GM18861 (cell line): Measurements from ENCODE around the gene DPCD.
A peak's percentile ranks its signal among the peaks of the same experiment; 100 is the strongest.

Experiments
- ATAC-seq: cut with Tn5 transposase; IDR thresholded peaks from one replicate; pipeline ENCODE4 v1.9.1; 2021; ENCODE audit not compliant: unreplicated experiment

The DPCD gene

DNA sequence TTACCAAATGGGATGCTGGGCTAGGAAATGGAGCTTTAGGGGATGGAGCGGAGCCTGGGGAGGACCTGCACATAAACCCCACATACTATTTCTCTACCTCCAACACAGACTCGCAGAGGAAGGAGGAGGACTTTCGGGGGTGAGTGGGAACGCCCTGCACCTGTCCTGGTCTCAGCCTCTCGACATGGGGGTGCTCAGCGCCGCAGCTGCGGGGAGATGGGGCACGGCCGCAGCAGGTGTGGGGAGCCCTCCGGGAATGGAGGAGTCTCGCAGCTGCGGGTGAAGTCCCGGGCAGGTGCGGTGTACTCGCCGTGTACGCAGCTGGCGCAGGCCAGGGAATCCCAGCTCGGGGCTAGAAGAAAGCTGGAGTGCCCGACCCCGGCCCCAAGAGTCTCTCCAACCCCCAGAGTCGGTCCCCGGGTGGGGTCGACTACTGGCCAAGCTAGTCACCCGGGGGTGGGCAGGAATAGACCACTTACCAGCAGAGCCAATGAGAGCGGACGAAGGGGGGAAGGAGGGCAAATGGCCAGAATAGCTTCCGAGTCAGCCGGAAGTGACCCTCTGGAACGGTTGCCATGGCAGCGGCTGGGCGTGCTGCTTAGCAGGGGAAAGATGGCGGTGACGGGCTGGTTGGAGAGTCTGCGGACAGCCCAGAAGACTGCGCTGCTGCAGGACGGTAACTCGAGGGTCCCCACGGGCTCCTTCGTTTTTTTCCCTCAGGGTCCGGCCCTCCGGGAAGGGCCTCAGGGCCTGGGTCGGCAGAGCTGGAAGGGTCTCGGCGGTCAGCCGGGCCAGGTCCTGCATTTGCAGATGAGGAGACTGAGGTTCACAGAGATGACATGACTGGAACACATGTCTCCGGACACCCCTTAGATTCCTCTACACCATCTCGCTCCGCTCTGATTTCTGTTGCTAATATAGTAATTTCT lies at the start of gene DPCD, which contains the start of gene POLL:
Gene DPCD, plus strand, starts transcription at position 597 of the 929 bp plus-strand sequence. Its CDS starts 16 bp downstream, at position 613.
Gene POLL, minus strand, starts transcription at position 533 of the 929 bp plus-strand sequence. CDS start 897 bp downstream, outside the sequence.
- peak; percentile 88 for ATAC-seq

DNA sequence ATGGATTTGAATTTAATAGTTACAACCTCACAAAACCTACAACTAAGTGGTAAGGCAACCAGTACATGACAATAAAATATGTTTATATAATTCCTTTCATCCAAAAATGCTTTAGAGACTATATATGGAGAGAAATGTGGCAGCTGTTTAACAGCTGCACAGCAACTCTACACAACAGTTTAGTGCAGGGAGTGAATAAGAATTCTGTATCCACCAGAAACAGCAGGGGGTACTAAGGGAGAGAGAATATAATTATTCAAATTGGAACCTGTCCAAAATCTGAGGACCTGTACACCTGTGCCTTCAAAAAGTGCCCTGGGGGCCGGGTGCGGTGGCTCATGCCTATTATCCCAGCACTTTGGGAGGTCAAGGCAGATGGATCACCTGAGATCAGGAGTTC lies 49.7 kb upstream of the DPCD start:
- ATAC-seq: no peak

DNA sequence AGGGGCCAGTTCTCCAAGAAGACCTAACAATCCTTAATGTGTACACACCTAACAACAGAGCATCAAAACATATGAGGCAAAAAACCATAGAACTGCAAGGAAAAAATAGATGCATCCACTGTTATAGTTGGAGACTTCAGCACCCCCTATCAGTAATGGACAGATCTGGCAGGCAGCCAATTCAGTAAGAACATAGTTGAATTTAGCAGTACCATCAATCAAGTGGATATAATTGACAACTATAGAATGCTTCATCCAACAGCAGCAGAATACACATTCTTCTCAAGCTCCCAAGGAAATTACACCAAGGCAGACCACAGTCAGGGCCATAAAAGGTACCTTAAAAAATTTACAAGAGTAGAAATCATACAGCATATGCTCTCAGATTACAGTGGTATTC lies 42.2 kb upstream of the DPCD start:
- ATAC-seq: no peak

DNA sequence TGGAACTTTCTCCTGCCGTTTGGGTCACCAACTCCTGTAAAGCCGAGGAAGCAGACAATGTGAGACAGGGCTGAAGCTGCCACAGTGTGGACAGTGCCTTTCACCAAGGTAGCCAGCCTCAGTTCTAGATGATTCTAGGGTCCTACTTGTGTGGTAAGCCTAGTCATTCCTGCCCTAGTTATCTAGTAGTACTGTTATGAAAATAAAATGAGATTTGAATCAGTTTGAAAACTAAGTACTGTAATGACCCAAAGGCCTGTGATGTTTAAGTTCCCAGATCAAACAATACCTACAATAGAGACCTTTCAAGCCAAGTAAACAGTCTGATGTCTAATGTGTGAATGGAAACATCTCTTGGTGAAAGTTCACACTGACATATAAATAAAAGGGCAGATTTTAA lies 37.2 kb upstream of the DPCD start:
- ATAC-seq: no peak

DNA sequence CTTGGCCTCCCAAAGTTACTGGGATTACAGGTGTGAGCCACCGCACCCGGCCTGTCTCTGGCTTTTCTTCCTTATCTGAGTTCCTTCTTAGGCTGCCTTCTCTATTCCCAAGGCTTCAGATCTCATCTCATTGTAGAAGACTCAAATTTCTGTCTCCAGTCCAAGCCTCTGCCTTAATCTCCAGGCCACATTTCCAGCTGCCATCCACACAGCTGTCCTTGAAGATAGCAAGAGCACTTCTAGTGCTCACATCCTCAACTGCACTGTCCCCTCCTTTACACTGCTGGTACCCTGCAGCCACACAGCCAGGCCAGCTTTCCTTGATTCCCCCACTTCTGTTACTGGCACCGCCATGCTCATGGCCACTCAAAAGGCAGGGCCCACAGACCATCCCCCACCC lies 35.7 kb upstream of the DPCD start:
- ATAC-seq: no peak

DNA sequence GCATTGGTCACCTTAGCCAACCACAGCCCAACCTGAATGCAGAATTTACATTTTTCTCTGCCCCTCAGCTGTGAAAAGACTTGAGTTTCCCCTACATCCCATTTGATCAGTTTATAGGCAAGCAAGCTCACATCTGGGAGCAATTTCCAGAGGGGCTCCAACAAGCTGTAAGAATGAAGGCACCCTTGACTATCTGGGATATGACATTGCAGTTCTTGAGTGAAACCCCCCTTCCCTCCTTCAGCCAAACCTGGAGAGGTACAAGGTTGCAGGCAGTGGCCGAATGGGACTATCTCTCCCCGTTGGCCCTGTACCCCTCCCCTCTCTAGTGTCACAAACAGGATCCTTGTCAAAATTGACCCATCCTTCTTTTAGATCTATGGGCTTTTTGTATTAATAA lies 30.6 kb upstream of the DPCD start:
- no peak for ATAC-seq

DNA sequence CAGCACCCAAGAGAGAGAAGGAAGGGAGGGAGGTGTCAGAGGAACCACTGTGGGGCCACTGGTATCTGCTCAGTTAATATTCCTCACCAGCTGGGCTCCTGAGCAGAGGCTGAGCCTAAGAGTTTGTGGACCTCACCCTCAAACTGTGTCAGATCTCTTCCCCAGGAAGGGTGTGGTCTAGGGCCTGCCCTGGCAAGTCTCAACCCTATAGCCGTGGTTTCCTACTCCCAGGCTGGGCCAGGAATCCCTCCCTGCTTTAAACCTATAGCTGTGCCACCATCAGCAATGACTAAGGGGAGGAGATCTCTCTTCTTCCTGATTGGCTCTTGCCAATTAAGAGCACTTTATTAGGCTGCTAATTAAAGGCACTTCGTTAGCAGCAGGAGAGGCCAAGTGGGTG lies 29.9 kb upstream of the DPCD start:
- ATAC-seq: no peak

DNA sequence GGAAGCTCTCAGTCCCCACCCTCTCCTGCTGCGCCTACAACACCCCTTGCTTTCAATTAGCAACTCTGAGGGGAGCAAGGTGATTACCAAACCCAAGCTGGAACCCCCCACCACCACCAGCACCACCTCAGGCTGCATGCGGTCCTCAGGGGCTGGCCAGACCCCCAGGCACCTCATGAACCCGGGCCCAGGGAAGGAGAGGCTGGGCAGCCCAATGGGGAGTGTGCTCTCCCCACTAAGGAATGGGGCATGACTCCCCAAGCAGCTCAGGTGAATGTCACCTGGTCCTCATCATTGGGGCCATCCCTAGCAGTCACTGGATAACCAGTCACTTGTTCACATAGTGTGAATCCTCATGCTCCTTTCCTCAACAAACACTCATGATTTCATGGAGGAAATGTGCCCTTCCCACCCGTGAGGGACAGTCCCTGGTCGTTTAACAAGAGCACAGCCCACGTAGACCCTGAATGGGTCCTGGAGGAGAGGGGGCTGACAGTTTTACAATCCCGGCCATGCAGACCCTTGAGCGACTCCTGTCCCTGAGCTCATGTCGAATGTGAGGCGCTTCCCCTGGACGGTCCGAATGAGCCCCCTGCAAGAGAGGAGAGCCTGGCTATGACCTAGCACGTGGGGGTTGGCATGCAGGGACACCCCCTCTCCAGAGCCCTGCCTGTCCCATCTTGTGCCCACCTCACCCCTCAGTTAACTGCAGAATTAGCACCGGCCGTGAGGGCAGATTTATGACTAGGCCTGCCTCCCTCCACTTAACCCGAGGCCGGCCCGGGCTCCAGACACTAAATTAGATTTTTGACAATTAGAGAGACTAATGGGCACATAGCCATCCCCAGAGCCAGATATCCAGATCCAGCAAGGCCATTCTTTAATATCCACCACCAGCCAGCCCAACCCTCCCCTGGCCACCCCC lies 29.2 kb upstream of the DPCD start:
- ATAC-seq: no peak

DNA sequence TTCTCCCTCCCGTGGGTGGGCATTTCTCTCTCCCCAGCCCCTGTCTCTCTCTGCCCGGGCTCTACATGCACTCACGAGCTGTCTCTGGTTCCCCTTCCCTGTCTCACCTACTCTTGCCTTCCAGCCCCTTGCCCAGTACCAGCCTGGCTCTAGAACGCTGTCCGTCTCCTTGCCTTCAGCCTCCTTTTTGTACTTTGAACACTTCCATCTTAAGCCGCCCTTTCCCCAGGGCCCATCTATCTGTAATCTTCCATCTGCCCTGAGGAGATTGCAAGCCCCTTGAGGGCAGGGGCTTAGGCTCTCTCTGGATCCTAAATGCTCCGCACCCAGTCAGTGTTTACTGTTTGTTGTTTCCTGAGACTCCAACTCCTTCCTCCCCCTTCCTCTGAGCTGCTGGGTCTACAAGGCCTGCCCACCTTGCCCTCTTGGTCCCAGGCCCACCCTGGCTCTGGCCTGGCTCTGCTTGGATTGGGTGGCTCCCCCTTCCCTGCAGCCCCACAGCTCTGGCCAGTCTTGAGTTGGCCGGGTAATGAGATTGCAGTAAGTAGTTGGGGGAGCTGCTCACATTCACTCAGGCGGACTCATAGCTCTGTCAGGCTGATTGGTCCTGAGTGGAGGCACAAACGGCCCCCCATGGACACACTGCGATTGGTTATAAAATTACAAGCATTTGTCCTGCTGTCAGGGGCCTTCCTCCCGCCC lies 28.4 kb upstream of the DPCD start:
- ATAC-seq: no peak

DNA sequence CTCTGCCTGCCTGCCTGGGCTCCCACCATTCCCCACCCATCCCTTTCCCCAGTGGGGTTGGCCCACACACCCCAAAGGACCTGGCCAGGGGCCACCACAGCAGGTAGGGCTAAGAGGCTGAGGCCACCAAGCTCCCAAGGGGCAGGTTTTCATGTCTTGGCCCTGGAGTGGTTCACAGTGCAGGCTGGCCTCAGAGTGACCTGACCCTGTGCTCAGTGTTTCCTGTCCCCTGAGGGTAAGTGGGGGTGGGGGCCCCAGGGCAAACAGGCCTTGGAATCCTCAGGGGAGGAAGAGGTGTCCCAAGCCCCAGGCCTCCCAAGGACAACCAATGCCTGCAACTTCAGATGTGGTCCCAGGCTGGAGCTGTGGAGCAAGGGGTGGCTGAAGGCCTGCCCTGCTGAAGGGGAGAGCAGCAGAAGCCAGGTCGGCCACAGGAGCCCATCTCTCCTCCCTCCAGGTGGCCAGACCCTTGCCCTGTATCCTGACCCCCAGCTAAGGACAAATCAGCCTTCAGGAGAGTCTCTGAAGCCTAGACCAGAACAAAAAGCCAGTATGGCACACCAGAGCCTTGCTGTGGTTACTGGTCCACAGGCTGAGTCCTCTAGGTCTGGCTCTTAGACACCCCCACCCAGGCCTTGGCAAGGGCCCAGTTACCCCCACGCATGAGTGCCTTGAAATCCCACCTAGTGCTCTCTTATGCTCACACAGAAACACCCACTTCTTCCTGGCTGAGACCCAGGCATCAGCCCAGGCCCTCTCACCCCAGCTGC lies 27.6 kb upstream of the DPCD start:
- ATAC-seq: no peak

DNA sequence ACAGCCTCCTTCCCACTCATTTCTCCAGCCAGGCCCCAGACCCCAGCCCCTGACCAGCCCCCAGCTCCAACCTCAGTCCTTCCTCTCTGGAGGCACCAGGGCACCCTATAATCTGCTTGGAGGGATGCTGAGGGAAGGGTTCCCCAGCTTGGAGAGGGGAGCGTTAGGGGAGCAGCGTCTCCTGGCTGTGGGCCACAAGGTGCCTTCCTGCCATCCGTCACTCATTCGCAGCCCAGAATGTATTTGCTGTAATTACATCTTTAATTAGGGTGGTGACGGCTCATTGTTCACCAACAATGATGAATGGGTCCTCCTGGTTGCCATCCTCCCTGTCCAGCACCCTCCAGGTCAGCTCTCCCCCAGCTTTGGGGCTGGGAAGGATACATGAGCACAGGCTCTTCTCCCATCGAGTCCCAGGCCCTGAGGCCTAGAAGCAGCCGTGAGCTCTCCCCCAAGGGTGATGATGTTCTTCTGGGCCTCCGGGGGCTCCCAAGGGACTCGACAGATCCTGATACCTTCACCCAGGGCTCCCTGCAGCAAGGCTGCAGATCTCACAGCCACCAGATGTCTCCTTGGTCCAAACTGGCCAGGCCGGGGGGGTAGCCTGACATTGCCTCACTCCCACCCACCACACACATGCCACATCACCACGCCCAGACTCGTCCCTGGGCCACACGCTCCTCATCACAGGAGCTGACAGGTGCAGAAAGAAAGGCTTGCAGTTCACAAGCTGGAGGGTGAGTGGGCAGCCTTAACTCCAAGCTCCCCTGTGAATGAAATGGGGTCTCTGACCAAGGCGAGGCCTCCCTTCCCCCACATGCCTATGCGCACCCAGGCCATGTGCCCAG lies 26.8 kb upstream of the DPCD start:
- ATAC-seq: no peak

DNA sequence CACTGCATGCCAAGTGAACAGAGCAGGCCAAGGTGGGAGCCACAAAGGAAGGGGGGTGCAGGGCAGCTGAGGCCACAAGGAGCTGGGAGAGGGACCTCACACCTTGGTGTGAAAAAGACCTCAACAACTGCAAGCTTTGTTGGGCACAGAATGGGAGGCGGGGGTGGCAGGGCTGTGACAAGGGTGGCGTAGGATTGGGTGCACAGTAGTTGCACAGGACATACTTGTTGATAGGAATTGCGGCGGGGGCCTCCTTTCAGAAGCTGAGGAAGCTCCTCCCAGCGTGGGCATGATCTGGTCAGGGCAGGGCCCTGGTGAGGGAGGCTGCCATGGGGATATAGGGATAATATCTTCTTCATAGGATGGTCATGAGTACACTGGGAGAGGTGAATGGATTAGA lies 25.9 kb upstream of the DPCD start:
- ATAC-seq: no peak

DNA sequence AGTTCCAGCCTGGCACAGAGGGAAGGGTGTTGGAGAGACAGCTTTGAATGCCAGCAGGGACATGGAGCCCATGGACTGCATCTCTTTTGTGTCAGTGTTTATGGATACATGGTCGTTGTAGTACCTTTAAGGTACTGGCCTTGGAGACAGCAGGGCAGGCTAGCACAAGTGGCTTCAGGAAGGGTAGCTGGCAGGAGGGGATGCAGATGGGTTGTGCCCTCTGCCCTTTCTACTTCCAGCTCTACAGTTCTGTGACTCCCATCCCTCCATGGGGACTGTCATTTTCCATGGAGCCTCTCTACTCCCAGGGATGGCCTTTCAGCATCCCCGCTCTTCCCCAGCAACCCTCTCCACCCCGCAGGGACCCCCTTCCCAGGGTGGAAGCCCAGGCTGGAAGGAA lies 25.1 kb upstream of the DPCD start:
- no peak for ATAC-seq

DNA sequence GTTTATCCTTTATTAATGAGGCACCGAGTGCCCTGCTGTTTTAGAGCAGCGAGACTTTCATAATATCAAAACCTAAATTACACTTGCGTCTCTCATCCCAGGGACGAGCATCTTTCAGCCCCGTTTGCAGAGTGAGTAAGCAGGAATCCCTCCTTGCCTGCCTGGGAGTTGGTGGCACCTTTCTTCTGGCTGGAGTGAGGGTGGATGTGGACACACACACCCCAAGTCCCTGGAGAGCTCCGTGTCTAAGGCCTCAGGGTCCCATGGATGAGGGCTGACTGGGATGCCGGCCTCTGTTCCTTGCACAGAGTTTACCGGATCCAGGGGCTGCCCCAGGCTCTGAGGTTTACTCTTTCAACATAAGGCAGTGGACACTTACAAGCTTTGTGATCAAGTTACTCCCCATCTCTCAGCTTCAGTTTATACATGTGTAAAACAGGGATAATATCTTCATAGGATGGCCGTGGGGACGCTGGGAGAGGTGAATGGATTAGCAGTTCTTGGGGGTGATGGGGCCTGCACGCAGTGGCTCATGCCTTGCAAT lies 24.6 kb upstream of the DPCD start:
- no peak for ATAC-seq

DNA sequence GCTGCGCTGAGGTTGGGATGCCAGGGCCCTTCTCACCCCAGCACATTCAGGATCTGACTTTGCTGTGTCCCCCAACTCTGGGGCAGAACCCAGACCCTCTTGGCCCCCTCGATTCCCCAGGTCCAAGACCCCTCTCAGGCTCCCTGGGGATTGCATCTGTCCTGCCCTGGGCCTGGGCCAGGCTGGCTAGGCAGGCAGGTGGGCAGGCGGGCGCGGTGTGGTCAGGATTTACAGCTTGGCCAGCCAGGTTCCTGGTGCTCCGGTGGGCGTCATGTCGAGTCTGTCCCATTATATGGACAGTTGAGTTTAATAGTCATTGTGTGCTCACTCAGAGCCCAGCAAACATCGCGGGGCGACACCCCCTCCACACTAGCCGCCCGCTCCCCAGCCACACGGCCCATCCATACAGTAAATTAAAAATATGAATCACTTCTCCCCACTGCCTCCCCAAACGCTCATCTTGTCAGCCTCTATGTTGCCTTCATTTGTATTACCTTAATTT lies 23.6 kb upstream of the DPCD start:
- ATAC-seq: no peak

DNA sequence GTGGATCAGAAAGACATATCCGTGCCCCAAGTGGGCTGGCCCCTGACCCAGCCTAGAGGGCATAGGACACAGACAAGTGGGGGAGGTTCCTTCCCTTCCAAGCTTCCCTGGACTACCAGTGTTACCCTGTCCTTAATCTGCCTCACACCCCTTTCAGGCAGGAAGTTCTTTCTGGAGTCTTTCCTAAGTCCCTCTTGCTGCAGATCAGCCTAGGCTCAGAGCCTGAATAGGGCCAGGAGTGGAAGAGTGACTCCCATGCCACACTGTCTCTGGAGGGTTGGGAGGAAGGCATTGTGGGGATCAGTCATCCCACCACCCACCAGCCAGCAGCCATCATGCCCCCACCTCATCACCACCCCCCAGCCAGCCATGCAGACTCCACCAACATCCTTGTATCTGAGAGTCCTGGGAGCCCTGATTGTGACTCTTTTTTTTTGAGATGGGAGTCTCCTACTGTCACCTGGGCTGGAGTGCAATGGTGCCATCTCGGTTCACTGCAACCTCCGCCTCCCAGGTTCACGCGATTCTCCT lies 22.7 kb upstream of the DPCD start:
- ATAC-seq: no peak

DNA sequence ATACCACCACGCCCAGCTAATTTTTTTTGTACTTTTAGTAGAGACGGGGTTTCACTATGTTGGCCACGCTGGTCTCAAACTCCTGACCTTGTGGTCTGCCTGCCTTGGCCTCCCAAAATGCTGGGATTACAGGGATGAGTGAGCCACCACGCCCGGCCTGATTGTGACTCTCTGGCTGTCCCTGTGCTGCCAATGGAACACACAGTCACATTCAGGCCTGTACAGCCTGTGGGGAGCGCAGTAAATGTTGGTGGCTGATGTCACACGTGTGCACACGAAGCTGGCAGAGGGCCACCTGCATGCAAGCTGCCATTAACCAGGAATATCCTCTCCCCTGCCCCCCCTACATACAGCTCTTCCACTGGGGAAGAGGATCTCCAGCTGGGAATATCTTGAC lies 22.2 kb upstream of the DPCD start:
- no peak for ATAC-seq

DNA sequence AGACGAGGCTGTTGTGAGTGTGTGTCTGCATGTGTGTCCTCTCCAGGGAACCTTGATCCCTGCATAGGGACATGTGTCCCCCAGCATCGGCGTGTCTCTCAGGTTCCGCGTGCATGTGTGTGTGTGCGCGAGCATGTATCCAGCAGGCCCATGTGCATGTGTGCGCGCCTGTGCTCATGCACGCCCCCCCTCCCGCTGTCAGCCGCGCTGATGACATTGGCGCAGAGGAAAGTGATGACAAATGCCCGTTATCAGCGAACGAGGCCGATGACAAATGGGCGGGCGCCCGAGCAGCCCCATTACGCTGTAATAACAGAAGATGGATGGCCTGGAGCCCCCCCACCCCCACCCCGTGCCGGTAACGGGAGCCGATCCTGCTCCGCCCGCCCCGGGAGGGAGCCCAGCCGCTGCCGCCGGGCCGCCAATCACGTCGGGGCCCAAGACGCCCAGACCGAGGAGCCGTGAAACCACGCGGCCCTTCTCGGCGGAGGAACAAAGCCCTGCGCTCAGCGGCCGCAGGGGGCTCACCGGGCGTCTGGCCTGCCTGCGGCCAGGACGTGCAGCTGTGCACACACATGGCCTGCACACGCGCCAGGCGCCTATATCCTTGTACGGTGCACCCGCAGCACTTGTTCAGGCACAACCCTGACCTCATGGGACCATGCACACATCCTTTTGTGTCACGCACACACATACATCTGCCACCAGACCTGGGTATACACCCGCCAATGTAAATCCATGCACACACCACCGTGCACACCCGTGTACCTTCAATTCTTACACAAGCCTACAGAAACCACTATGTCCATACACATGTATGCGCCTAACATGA lies 21.6 kb upstream of the DPCD start:
- no peak for ATAC-seq
